IMR-90 (cell line): ENCODE data around the gene NSL1. TPM values are rescaled to one million over a fixed set of nuclear protein-coding genes. Genes with fewer than 3 reads are reported as not detected.
"Not testable (repeated sequence)": the region's sequence is repeated elsewhere in the genome, so short reads cannot be mapped to it uniquely, and the experiment has no call there.

Experiments used
- ATAC-seq: fragments of 200-7000 bp; cut with Tn5 transposase; 2 replicates; pipeline ENCODE4 v1.9.1; 2020; ENCODE audit warnings: low read depth, mild to moderate bottlenecking, moderate library complexity
- BruUV-seq: library from RNA; stranded (reverse); fragments of 400-500 nt; replicated peaks from 2 replicates; lab custom pipeline; 2021; lab: Mats Ljungman, UMichigan
- CTCF ChIA-PET: fragments of 300-600 bp; formaldehyde crosslinking; extraction: SDS; loops from one replicate; lab custom pipeline; 2021; ENCODE audit warnings: antibody characterized with exemption; lab: Yijun Ruan, JAX
- POLR2A ChIA-PET: fragments of 300-600 bp; sonication (Branson Sonifier 250); formaldehyde crosslinking; loops from one replicate; lab custom pipeline; 2022; ENCODE audit warnings: antibody characterized with exemption; ENCODE audit not compliant: unreplicated experiment; lab: Charles Lee
- DNase-seq: peaks from one replicate; pipeline ENCODE4 v3.0.0; 2013
- H2AFZ ChIP-seq: replicated peaks from 2 replicates; pipeline ENCODE3; 2013; ENCODE audit warnings: low read length, mild to moderate bottlenecking; ENCODE audit not compliant: poor library complexity
- H2AK5ac ChIP-seq: 2 replicates; pipeline ENCODE4 v1.6.1; 2013; ENCODE audit warnings: low read depth, low read length, inconsistent platforms
- H2AK9ac ChIP-seq: replicated peaks from 2 replicates; pipeline ENCODE3; 2013; ENCODE audit warnings: mild to moderate bottlenecking, low read depth, low read length, moderate library complexity; ENCODE audit not compliant: poor library complexity
- H2BK120ac ChIP-seq: 2 replicates; pipeline ENCODE4 v1.6.1; 2013; ENCODE audit warnings: low read depth, low read length, inconsistent platforms
- H2BK15ac ChIP-seq: 3 replicates; pipeline ENCODE4 v1.6.1; 2013; ENCODE audit warnings: low read depth, low read length, inconsistent platforms
- H2BK20ac ChIP-seq: 2 replicates; pipeline ENCODE4 v1.6.1; 2013; ENCODE audit warnings: low read depth, mild to moderate bottlenecking, inconsistent platforms, low read length, moderate library complexity
- H2BK5ac ChIP-seq: 2 replicates; pipeline ENCODE4 v1.6.1; 2013; ENCODE audit warnings: mild to moderate bottlenecking, low read depth, low read length, inconsistent platforms; ENCODE audit not compliant: poor library complexity, severe bottlenecking
- H3K14ac ChIP-seq: replicated peaks from 2 replicates; pipeline ENCODE4 v1.6.1; 2013; ENCODE audit warnings: low read depth, low read length, inconsistent platforms
- H3K18ac ChIP-seq: 2 replicates; pipeline ENCODE4 v1.6.1; 2013; ENCODE audit warnings: low read depth, low read length, control low read depth
- H3K23ac ChIP-seq: 2 replicates; pipeline ENCODE4 v1.6.1; 2013; ENCODE audit warnings: low read depth, low read length, inconsistent platforms
- H3K27ac ChIP-seq: 2 replicates; pipeline ENCODE4 v1.5.1; 2013; ENCODE audit warnings: mild to moderate bottlenecking, control low read depth, low read length; ENCODE audit not compliant: insufficient read depth
- H3K27me3 ChIP-seq: 2 replicates; pipeline ENCODE4 v1.6.1; 2013; ENCODE audit warnings: low read length; ENCODE audit not compliant: control insufficient read depth, insufficient read depth
- H3K36me3 ChIP-seq: 2 replicates; pipeline ENCODE4 v1.6.1; 2013; ENCODE audit warnings: low read length, mixed read lengths; ENCODE audit not compliant: control insufficient read depth, insufficient read depth
- H3K4ac ChIP-seq: 2 replicates; pipeline ENCODE4 v1.6.1; 2013; ENCODE audit warnings: low read depth, low read length, inconsistent platforms
- H3K4me1 ChIP-seq: 2 replicates; pipeline ENCODE4 v1.6.1; 2013; ENCODE audit warnings: low read length, mixed read lengths; ENCODE audit not compliant: control insufficient read depth, insufficient read depth
- H3K4me2 ChIP-seq: 2 replicates; pipeline ENCODE4 v1.6.1; 2013; ENCODE audit warnings: low read depth, mild to moderate bottlenecking, control low read depth, low read length, moderate library complexity
- H3K4me3 ChIP-seq: 2 replicates; pipeline ENCODE4 v1.5.1; 2013; ENCODE audit warnings: low read depth, mild to moderate bottlenecking, control low read depth, low read length, moderate library complexity; ENCODE audit not compliant: insufficient read depth
- H3K56ac ChIP-seq: 2 replicates; pipeline ENCODE4 v1.6.1; 2013; ENCODE audit warnings: low read length, inconsistent platforms; ENCODE audit not compliant: insufficient read depth; ENCODE audit errors: extremely low read depth
- H3K79me1 ChIP-seq, 2 experiments: 2 replicates each; pipeline ENCODE4 v1.6.1; 2013; ENCODE audit warnings: low read length in 2 of 2, inconsistent platforms in 1 of 2, low read depth in 1 of 2
- H3K9ac ChIP-seq: 2 replicates; pipeline ENCODE4 v1.6.1; 2013; ENCODE audit warnings: low read depth, low read length, control low read depth
- H3K9me1 ChIP-seq: 2 replicates; pipeline ENCODE4 v1.6.1; 2013; ENCODE audit warnings: low read length, inconsistent platforms; ENCODE audit not compliant: insufficient read depth
- H3K9me3 ChIP-seq: 2 replicates; pipeline ENCODE4 v1.6.1; 2013; ENCODE audit warnings: low read length; ENCODE audit not compliant: control insufficient read depth, insufficient read depth
- H4K20me1 ChIP-seq: 2 replicates; pipeline ENCODE4 v1.6.1; 2013; ENCODE audit warnings: low read length, inconsistent platforms; ENCODE audit not compliant: insufficient read depth
- H4K5ac ChIP-seq: 2 replicates; pipeline ENCODE4 v1.6.1; 2013; ENCODE audit warnings: mild to moderate bottlenecking, low read depth, low read length, control low read depth
- H4K8ac ChIP-seq, 2 experiments: 2 replicates each; pipeline ENCODE4 v1.6.1; 2013; ENCODE audit warnings: low read depth in 2 of 2, low read length in 2 of 2, control low read depth in 1 of 2, inconsistent platforms in 1 of 2
- H4K91ac ChIP-seq: 2 replicates; pipeline ENCODE4 v1.6.1; 2013; ENCODE audit warnings: low read depth, low read length, inconsistent platforms; ENCODE audit not compliant: insufficient read depth
- WGBS, 2 experiments: methylation state at CpG; one replicate each; pipeline versions ENCODE4 v1.1.5 to v1.1.7; 2013; ENCODE audit warnings: missing lambda C conversion rate in 2 of 2; ENCODE audit not compliant: insufficient read length in 1 of 2; ENCODE audit errors: extremely low coverage in 2 of 2; 5-methylcytosine and 5-hydroxymethylcytosine counted together
- dilution Hi-C: fragments of 300-500 bp; cut with HindIII; formaldehyde crosslinking; loops from one replicate; pipeline ENCODE4 v1.14.3; 2018; ENCODE audit warnings: low sequenced_read_pairs; ENCODE audit not compliant: unreplicated experiment
- in situ Hi-C: fragments of 300-500 bp; cut with MboI; formaldehyde crosslinking; loops from 3 replicates; pipeline ENCODE4 v1.14.3; 2019; ENCODE audit warnings: low sequenced_read_pairs, inconsistent platforms, mixed read lengths
- intact Hi-C: fragments of 100-400 bp; cut with micrococcal nuclease; formaldehyde crosslinking; loops from 2 replicates; pipeline ENCODE4 v1.10.0; 2022
- polyA plus RNA-seq, 3 experiments: library from polyadenylated mRNA; depleted of rRNA; stranded (reverse); fragments of >200 nt; gene quantifications; 2 replicates each; pipeline ENCODE4 v1.2.3, GENCODE V29; 2012; ENCODE audit warnings: low replicate concordance in 1 of 3
- total RNA-seq: library from RNA; depleted of rRNA; stranded (reverse); fragments of >200 nt; gene quantifications from 2 replicates; pipeline ENCODE4 v1.2.3, GENCODE V29; 2012

The NSL1 gene
- total and polyA plus RNA-seq, 2 of the 4 experiments (the other 2 are of a cell fraction): 19.1 to 42.5 TPM

DNA sequence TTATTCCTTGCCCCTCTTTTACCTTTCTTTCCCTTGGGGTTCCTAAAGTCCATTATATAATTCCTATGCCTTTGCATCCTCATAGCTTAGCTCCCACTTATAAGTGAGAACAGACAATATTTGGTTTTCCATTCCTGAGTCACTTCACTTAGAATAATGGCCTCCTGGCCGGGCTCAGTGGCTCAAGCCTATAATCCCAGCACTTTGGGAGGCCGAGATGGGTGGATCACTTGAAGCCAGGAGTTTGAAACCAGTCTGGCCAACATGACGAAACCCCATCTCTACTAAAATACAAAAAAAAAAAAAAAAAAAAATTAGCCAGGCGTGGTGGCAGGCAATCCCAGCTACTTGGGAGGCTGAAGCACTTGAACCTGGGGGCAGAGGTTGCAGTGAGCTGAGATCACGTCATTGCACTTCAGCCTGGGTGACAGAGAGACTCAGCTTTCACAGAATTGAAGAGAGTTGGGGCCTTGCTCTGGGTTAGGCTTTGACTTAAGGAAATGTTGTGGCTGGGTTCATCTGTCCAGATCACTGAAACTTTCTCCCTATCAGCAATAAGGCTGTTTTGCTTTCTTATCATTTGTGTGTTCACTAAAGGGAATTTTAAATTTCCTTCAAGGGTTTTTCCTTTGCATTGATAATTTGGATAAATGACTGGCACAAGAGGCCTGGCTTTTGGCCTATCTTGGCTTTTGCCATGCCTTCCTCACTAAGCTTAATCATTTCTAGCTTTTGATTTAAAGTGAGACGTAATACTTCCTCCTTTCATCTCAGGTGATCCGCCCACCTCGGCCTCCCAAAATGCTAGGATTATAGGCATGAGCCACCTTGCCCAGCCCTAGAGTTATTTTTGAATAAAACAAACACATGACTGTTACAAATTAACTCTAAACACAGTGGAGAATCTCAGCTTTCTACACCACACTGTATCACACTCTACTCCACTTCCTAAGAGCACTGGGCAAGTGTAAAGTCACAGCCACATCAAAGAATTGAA lies 41.9 kb upstream of the NSL1 start:
- H3K4me3 ChIP-seq, H3K56ac ChIP-seq, H3K79me1 ChIP-seq, intact Hi-C loops, H3K18ac ChIP-seq, H2BK5ac ChIP-seq, H3K36me3 ChIP-seq, H3K14ac ChIP-seq, H4K8ac ChIP-seq, H4K20me1 ChIP-seq, H3K4me2 ChIP-seq, H3K9me1 ChIP-seq, H3K27ac ChIP-seq, dilution Hi-C loops, H3K9me3 ChIP-seq, H3K4ac ChIP-seq, H2BK15ac ChIP-seq, H2BK120ac ChIP-seq, H2AFZ ChIP-seq, CTCF ChIA-PET, BruUV-seq, H2AK5ac ChIP-seq, H2AK9ac ChIP-seq, H3K4me1 ChIP-seq, in situ Hi-C loops, ATAC-seq, DNase-seq, H3K23ac ChIP-seq, H2BK20ac ChIP-seq, H3K27me3 ChIP-seq, H3K9ac ChIP-seq, H4K91ac ChIP-seq, H4K5ac ChIP-seq: not testable (repeated sequence)
- no CpG with 5 or more reads among the region's 8 CpGs for WGBS, 2 experiments
- POLR2A ChIA-PET: interaction anchor here (0.9 kb wide), 1 partner anchor 24 kb away, joined by 20 read pairs; the partner anchor contains the start of gene FLVCR1
